Measurements from ENCODE around the gene BRSK2.
"Not testable (repeated sequence)": the region's sequence is repeated elsewhere in the genome, so short reads cannot be mapped to it uniquely, and the experiment has no call there.

The BRSK2 gene

DNA sequence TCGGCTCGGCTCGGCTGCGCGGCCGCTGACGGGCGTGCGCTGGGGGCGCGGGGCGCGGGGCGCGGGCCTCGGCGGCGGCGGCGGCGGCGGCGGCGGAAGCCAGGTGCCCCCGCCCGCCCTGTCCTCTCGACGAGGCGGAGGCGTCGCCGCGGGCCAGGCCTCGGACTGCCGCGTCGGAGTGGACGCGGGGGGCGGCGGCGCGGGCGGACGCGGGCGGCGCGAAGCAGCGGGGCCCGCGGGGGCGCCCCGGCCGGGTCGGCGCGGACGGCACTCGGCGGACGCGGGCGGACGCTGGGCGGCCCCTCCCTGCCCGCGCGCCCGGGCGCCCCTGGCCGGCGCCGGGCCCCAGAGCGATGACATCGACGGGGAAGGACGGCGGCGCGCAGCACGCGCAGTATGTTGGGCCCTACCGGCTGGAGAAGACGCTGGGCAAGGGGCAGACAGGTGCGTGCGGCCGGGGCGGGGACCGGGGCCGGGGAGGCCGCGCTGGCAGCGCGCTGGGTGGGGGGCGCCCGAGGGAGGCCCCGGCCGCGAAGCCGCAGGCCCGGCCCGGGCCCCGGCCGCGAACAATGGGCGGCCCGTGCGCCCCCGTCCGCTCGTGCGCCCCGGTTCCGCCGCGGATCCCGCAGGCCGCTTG lies at the start of gene BRSK2:
Gene BRSK2, plus strand, starts transcription at position 3 of the 637 bp plus-strand sequence. Its CDS starts 351 bp downstream, at position 354.
- DNase-seq, result no peak

DNA sequence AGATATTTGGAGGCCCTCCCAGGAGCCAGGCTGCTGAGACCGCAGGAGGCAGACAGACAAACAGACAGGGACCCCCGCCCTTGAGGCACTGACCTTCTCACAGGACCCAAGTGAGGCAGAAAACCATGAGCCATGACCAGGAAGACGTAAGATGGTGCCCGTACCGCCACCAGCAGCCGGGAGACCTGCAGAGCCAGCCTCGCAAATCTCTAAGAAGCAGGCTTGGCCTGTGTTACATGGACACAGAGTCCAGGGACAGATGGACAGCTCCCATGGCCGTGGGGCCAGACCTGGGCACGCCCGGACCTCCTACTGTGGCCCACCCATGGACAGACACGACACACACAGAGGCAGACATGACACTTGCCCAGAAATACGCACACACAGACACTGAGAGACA lies 49.6 kb upstream of the BRSK2 start:
- DNase-seq, result no peak

DNA sequence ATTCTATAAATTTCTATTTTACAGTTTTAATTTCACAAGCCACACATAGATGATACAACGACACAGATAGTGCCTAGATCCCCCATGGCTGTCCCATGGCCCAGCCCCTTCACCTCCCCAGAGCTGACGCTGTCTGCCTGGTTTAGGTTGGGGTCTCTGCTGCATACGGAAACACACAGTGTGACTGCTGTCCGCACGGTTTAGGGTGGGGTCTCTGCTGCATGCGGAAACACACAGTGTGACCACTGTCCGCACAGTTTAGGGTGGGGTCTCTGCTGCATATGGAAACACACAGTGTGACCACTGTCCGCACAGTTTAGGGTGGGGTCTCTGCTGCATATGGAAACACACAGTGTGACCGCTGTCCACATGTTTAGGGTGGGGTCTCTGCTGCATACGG lies 48.5 kb upstream of the BRSK2 start:
- not testable (repeated sequence) for DNase-seq

DNA sequence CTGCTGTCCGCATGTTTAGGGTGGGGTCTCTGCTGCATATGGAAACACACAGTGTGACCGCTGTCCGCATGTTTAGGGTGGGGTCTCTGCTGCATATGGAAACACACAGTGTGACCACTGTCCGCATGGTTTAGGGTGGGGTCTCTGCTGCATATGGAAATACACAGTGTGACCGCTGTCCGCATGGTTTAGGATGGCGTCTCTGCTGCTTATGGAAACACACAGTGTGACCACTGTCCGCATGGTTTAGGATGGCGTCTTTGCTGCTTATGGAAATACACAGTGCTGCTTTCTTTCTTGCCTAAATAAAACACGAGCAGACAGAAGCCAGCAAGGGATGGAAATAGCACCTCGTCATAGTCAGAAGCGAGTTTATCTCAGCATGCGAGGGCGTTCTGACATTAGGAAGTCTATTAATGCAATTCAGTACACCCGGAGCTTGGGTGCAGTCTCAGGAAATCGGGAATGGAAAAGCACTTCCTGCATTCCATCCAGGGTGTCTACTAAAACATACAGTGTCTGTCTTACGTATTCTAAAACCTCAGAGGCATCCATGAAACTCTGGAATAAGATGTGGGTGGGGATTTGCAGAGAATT lies 47.7 kb upstream of the BRSK2 start:
- DNase-seq, result no peak

DNA sequence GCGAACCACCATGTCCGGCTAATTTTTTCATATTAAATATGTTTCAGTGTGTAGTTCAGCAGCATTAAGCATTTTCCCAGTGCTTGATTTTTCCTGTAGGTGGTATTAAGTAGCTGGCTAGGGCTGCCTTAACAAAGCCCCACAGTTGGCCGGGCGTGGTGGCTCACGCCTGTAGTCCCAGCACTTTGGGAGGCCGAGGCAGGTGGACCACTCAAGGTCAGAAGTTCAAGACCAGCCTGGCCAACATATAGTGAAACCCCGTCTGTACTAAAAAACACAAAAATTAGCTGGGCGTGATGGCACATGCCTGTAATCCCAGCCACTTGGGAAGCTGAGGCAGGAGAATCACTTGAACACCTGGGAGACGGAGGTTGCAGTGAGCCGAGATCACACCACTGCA lies 46.8 kb upstream of the BRSK2 start:
- no peak for DNase-seq

DNA sequence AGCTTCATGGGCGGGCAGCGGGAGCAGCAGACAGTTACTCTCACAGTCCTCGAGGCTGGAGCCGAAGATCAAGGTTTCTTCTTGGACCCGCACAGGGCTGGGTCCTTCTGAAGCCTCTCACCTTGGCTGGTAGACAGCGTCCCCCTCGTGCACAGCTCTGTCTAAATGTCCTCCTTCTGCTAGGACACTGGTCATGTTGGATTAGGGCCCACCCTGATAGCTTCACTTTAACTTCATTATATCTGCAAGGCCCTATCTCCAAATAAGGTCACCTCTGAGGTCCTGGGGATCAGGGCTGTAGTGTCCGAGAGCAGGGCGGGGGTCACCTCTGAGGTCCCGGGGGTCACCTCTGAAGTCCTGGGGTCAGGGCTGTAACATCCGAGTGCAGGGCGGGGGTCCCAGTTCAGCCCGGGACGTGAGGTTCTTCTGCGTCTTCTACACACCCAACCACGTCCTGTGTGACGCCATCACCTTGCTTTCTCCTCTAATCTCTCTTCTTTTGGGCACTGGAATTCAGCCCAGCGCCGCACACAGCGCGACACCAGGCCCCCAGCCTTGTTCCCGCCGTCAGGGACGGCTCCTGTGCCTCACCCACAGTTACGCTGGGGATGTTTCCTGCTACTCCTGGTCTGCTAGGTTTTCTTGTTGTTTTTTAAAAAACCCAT lies 46.2 kb upstream of the BRSK2 start:
- DNase-seq, result no peak

DNA sequence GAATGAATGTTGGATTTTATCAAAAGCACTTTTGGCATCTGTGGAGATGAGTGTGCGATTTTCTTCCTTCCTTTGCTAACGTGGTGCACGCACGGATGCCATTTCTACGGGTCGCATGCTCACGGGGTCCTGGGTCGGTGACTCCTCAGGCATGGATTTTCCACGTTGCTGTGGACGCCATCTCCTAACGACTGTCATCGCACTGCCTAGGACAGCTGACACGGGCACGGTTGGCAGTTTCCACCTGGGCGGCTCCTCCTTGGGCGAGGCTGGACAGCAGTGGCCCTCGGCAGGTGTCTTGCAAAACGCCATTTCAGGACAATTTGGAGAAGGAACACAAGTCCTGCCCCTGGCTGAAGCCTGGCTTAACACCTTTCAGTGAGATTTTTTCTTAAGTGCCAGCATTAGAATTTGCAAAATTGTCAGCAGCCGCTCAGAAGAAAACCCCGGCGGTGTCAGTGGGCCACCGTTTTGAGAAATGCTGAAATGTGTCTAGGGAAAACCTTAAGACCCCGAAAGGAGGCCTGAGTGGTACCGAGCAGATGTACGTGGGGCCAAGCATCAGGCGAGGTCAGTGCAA lies 45.6 kb upstream of the BRSK2 start:
- no peak for DNase-seq

DNA sequence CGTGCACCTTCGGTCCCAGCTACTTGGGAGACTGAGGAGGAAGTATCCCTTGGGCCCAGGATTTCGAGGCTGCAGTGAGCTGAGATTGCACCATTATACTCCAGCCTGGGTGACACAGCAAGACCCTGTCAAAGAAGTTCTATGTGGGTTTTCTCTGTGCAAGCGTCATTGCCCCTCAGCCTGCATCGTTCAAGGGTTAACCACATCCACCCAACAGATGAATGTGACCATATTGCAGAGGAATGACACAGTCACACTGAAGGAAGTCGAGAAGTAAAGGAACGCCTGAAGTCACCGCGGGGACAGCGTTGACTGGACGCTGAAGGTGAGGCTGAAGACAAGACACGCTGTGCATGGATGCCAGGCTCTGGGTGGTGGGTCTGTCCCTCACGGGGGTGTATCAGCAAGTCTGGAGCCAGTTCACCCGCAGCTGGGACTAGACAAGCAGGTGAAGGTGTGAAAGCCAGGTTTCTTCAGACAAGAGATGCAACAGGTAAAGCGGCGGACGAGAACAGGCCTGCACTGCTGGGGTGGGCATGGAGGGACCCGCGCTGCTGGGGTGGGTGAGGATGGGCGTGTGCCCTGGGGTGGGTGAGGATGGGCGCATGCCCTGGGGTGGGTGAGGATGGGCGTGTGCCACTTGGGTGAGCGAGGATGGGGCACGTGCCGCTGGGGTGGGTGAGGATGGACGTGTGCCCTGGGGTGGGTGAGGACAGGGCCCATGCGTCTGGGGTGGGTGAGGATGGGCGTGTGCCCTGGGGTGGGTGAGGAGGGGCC lies 43.8 kb upstream of the BRSK2 start:
- DNase-seq, result no peak

DNA sequence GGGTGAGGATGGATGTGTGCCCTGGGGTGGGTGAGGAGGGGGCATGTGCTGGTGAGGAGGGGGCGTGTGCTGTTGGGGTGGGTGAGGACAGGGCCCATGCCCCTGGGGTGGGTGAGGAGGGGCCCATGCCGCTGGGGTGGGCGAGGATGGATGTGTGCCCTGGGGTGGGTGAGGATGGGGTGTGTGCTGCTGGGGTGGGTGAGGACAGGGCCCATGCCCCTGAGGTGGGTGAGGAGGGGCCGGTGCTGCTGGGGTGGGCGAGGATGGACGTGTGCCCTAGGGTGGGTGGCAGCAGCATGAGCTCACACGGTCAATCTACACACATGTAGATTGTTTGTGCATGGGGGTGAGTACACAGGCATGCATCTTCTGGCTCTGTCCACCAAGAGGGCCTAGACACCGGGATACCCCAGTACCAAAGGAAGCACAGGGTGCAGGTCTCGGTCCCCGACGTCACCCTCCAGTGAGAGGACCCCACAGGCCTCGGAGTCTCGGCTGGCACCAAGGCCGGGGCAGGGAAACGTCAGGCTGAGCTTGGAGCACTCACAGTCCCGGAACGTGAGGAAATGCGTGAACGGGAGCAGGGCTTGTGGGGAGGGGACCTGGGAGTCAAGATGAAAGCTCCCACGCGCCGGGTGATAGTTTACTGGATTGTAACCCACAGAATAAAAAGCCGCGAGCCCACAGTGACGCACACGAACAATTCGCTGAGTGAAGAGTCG lies 42.9 kb upstream of the BRSK2 start:
- no peak for DNase-seq

DNA sequence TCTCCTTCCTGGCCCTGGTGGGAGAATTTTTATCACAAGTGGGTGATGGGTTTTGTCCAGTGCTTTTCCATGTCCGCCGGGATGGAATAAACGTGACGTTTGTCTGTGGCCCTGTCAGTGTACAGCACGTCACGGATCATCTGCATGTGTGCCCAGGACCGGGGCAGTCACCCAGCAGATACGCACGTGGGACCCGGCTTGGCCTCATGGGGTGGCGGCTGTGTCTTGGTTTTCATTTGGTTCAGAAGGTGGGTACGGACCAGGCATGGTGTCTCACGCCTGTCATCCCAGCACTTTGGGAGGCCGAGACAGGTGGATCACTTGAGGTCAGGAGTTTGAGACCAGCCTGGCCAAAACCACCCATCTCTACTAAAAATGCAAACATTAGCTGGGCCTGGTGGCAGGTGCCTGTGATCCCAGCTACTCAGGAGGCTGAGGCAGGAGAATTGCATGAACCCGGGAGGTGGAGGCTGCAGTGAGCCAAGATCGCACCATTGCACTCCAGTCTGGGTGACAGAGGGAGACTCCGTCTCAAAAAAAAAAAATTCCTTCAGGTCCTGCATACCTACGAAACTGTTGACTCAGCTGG lies 42.2 kb upstream of the BRSK2 start:
- not testable (repeated sequence) for DNase-seq

DNA sequence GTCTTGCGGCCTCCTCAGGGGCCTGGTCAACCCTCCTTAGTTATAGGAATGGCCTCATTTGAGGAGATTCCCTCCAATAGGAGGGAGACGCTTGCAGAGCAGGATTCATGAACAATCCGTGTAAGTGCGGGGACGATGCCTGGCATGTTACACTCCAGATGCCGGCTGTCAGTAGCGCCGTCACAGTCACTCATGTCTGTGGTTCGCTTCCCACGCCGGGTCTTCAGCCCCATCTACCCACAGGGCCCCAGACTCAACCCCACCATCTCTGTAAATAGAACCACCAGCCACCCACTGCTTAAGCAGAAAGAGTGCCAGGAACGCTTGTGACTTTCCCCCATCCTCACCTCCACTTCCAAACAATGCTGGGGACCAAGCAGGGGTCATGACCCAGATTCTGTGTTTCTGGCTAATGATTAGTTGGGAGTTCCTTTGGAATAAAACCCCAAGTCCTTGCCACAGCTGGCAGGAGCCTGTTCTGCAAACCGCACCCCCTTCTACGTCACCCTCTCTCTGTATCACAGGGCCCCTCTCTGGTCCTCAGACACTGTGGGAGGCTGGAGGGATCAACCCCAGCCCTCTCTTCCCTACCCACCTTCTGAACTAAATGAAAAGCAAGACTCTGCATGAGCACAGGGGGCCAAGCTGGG lies 41.5 kb upstream of the BRSK2 start:
- DNase-seq, result no peak

DNA sequence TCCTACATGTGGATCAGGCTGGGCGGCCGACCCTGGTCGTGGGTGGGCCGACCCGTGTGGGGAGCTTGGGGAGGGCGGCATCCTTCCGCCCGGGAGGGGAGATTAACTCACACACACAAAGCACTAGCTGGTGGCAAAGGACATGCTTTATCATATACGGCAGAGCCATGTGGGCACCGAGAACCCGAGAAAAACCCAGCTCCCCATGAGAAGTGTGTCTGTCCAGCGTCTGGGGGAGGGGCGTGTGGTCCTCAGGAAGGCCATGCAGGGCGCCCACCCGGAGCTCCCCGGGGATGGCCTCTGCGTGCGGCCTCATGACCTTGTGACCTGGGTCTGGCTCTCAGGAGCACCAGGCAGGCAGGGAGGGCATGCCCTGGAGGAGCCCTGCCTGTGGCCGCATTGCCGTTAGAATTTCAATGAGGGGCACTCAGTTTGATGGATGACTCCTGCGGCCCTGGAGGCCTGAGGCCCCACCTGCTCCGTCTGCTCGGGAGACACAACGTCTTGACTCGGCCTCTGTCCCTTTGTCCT lies 40.9 kb upstream of the BRSK2 start:
- DNase-seq, result no peak

DNA sequence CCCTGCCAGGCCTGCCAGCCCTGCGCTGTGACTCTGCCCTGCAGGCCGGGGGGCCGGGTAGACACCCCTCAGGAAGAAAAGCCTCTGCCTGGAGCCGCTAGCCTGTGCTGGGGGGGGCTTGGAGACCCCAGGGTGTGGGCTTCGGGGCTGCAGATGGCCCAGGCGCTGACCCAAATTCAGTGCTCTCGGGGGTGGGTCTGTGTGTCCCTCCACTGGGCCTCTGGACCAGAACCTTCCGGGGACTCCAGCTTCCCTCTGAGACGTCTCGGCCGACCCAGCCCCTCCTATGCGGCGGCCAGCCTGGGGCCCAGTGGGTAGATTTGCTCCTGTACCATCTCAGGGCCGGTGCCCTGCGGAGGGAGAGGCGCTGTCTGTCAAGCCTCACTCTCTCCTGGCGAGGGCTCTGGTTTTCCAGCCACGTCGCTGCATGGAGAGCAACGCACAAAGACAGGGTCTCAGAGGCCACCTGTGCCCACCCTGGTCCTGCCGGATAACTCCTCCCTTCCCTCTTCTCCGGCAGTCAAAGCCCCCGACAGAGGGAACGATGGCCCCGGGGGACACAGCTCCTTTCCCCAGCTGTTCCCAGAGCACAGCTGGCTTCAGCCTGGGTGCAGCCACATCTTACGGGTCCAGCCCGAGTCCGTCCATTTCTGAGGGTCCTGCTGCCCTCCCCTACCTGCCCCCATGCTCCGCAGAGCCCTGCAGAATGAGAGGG lies 40.2 kb upstream of the BRSK2 start:
- DNase-seq, result no peak

DNA sequence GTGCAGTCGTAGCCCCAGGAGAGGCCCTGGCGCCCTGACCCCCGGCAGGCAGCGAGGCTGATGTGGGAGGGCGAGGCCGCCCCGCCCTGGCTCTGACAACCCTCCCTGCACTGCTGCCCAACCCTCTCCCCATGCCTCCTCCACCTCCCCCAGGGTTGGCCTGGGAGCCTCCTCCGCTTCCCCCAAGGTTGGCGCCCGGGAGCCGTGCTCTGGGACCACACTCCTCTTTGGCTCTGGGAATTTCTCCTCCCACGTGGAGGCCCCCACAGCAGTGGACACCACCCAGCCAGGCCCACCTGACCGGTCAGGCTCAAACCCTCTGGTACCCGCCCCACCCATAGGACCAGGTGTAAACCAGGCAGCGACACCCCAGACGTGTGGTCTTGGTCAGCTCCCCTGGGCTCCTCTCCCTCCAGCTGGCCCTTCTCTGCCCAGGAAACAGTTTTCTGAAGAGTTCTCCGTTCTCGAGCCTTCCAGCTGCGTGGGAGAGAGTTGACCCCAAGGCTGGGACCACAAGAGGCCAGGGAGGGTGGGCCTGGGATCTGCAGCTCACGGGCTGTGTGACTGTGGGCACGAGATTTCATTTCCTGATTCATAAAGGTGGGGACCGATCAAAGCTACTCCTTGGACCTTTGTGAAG lies 39.5 kb upstream of the BRSK2 start:
- no peak for DNase-seq

DNA sequence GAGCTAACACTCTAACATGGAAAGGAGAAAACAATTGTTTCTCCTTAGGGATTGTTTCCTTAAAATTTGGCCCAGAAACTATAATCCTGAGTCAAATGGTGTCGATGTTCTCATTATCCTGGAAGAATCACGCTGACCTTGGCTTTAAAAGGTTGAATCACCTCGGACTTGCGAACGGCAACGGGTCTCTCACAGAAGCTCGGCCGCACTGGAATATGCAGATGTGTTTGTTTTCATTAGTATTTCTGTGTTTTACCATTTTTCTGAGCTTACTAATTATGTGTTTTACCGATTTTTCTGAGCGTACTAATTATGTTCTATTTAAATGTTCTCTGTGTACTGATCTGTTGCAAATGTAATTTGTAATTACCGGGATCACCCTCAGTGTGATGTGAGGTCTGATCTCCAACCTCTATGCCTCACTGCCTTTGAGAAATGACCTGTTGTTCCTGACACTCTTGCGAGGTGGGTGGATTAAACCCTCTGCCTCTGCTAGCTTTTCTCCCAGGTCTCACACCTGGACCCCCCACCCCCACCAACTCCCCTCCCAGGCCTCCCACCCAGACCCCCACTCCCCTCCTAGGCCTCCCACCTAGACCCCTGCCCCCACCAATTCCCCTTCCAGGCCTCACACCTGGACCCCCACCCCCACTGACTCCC lies 38.3 kb upstream of the BRSK2 start:
- DNase-seq, result no peak

DNA sequence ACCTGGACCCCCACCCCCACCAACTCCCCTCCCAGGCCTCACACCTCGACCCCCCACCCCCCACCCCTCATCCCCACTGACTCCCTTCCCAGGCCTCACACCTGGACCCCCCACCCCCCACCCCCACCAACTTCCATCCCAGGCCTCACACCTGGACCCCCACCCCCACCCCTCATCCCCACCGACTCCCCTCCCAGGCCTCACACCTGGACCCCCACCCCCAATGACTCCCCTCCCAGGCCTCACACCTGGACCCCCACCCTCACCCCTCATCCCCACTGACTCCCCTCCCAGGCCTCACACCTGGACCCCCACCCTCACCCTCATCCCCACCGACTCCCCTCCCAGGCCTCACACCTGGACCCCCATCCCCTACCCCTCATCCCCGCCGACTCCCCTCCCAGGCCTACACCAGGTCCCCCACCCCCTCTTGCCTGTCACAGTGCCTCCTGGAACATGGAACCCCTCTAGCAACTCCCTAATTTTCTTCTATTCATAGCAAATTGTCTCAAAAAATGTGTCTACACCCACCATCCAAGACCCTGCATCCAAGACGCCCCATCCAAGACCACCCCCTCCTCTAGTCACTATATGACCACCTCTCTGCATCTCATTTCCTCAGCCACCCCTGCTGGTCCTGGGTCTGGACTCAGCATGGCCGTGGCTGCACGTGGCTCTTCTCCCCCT lies 36.9 kb upstream of the BRSK2 start:
- DNase-seq, result no peak

DNA sequence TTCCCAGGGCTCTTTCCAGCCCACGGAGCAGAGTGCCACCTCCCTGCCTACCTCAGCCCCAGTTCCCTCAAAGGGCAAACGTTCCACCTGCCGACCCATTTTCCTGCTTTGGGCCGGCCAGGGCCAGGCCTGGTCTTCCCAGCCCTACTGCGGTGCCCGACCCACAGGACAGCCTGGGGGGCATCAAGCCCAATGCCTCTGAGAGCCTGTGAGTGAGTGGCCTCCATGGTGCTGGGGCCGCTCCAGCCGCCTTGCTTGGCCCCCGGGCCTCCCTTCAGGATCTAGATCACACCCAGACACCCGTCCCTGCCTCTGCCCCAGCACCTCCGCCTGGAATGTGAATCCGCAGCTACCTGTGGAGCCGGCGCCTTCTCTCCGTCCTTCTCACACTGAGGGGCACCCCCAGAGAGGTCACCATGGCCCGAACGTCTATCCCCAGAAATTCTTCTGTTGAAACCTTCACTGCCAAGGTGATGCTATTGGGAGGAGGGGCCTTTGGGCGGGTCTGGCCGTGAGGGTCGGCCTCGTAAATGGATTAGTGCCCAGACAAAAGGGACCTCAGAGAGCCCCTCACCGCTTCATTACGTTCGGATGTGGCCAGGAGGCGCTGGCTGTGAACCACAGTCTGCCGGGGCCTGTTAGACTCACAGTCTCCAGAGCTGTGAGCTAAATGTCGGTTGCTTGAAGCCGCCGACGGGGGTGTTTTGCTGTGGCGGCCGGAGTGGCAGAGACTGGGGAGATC lies 36.2 kb upstream of the BRSK2 start:
- DNase-seq, result no peak
